GM08714 (cell line): Measurements from ENCODE around the gene SLC27A3.
"Not testable (repeated sequence)": the region's sequence is repeated elsewhere in the genome, so short reads cannot be mapped to it uniquely, and the experiment has no call there.

Experiments
- H3K4me3 ChIP-seq: fragments of 200-500 bp; sonication (Bioruptor generic); 2 replicates; pipeline ENCODE4 v1.5.1; 2014; ENCODE audit warnings: mild to moderate bottlenecking, low read length, inconsistent platforms
- ZNF274 ChIP-seq: IDR thresholded peaks from 2 replicates; pipeline ENCODE4 v1.6.1; 2012; ENCODE audit warnings: mild to moderate bottlenecking, low read depth, low read length

SLC27A3 gene

GRCh38 chr1:153749408-153750005, 25.7 kb upstream of the SLC27A3 start:
- no peak overlapping the region for H3K4me3 ChIP-seq
- no peak for TF ChIP-seq ZNF274

- H3K4me3 ChIP-seq = no peak overlapping the region
- TF ChIP-seq ZNF274 = no peak
Measured at GRCh38 chr1:153750026-153750995, 24.9 kb upstream of the SLC27A3 start.

- TF ChIP-seq ZNF274 = no peak
- H3K4me3 ChIP-seq = no peak overlapping the region
Measured at GRCh38 chr1:153752072-153752471, 23.1 kb upstream of the SLC27A3 start.

- no peak overlapping the region for H3K4me3 ChIP-seq
- TF ChIP-seq ZNF274 = no peak
Measured at GRCh38 chr1:153752571-153753195, 22.5 kb upstream of the SLC27A3 start.

- no peak for TF ChIP-seq ZNF274
- H3K4me3 ChIP-seq = no peak overlapping the region
Measured at GRCh38 chr1:153754266-153754665, 20.9 kb upstream of the SLC27A3 start.

- no peak for TF ChIP-seq ZNF274
- H3K4me3 ChIP-seq = no peak overlapping the region
Measured at GRCh38 chr1:153760440-153760839, 14.8 kb upstream of the SLC27A3 start.

GRCh38 chr1:153763365-153764225, 11.6 kb upstream of the SLC27A3 start:
- no peak overlapping the region for H3K4me3 ChIP-seq
- no peak for TF ChIP-seq ZNF274

GRCh38 chr1:153764310-153764709, 10.9 kb upstream of the SLC27A3 start:
- no peak for TF ChIP-seq ZNF274
- H3K4me3 ChIP-seq = no peak overlapping the region

GRCh38 chr1:153766663-153767062, 8.5 kb upstream of the SLC27A3 start:
- not testable (repeated sequence) for H3K4me3 ChIP-seq

GRCh38 chr1:153767519-153767918, 7.7 kb upstream of the SLC27A3 start:
- H3K4me3 ChIP-seq = no peak overlapping the region
- TF ChIP-seq ZNF274 = no peak

GRCh38 chr1:153768316-153769181, 6.7 kb upstream of the SLC27A3 start:
- no peak overlapping the region for H3K4me3 ChIP-seq
- TF ChIP-seq ZNF274 = no peak

- no peak for TF ChIP-seq ZNF274
- no peak overlapping the region for H3K4me3 ChIP-seq
Measured at GRCh38 chr1:153769221-153769620, 6.0 kb upstream of the SLC27A3 start.

GRCh38 chr1:153770797-153771196, 4.4 kb upstream of the SLC27A3 start:
- H3K4me3 ChIP-seq = no peak overlapping the region
- no peak for TF ChIP-seq ZNF274
